ENCODE results near the gene SLC22A31.

Gene SLC22A31

DNA sequence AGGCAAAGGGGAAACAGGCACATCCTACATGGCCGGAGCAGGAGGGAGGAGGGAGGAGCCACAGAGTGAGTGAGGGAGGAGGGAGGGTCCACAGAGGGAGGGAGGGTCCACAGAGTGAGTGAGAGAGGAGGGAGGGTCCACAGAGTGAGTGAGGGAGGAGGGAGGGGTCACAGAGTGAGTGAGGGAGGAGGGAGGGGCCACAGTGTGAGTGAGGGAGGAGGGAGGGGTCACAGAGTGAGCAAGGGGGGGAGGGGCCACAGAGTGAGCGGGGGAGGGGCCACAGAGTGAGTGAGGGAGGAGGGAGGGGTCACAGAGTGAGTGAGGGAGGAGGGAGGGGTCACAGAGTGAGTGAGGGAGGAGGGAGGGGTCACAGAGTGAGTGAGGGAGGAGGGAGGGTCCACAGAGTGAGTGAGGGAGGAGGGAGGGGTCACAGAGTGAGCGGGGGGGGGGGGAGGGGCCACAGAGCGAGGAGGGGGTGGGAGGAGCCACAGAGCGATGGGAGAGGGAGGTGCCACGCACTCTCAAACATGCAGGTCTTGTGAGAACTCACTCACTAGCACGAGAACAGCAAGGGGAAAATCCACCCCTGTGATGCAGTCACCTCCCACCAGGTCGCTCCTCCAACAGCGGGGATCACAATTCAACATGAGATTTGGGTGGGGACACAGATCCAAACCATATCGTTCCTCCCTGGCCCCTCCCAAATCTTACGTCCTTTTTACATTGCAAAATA lies 53.1 kb downstream of the SLC22A31 start:
- no peak for DNase-seq

DNA sequence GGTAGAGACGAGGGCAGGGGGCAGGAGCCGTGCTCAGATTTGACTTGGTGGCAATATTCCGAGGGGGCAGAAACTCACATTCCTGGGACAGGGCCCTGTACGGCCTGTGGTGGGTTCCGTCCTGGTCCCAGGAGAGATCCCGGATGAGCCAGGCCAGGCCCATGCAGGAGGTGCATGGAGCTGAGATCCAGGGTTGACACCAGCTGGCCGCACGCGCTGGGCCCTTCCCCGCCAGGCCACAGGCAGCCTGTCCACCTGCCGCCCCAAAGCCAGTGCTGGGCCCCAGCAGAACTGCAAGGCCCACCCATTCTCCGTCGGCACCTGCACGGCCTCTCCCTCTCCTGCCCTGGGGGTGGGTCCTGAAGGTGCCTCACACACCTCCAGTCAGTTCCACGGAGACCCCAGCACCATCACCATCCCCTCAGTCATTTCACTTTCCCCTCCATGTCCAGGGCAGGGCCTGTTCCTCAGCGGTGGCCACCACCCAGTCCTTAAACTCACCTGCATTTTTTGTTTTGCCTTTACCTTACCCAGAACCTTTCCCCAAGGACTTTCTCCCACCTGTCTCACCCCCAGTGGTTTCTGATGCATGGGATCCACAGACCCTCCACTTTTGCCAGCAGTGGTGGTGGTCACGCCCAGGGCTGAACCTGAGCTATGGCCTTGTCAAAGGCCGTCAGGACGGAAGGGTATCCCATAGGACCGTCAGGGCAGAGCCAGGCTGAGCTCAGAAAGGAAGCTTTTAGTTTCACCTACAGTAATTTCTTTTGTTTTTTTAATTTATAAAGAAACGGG lies 53.9 kb downstream of the SLC22A31 start:
- no peak for DNase-seq

Measured in T-helper 9 cell (primary cell).